ENCODE data around the gene WNT2.

WNT2 gene

GRCh38 chr7:117230276-117231046 is 92.4 kb downstream of the WNT2 start:
- peaks cover 4% of the 10 kb centered on the region for H3K9me3 Mint-ChIP-seq
- DNase-seq (no peak), ATAC-seq (no peak)
- H3K4me3 Mint-ChIP-seq, result no peak overlapping the region
- no peaks in the 10 kb centered on the region for H3K4me1 Mint-ChIP-seq
- H3K27me3 Mint-ChIP-seq, result no peaks in the 10 kb centered on the region
- no peak overlapping the region for H3K27ac Mint-ChIP-seq
- H3K36me3 Mint-ChIP-seq (ENCODE audit: low read depth), result peaks cover 3% of the 10 kb centered on the region

DNA sequence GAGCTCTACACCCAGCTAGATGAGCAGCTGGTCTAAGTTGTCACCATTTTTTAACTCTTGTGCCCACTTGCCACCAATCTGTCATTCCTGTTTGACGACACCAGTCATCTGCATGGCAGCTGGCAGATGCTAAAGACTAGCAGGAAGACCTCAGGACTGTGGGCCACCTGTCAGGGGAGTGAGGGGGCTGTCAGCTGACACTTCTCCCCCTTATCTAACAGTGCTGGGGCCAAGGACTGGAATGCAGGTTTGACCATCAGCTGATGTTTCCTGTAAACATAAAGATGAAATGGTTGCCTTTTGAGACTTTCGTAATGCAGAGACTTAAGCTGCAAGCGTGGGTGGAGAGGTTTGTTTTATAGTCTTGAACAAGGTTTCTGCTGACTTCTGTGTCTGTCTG is 93.5 kb downstream of the WNT2 start:
- Mint-ChIP-seq H3K27ac (no peak overlapping the region), H3K36me3 (ENCODE audit: low read depth) (peaks cover 3% of the 10 kb centered on the region), H3K4me1 (no peaks in the 10 kb centered on the region)

DNA sequence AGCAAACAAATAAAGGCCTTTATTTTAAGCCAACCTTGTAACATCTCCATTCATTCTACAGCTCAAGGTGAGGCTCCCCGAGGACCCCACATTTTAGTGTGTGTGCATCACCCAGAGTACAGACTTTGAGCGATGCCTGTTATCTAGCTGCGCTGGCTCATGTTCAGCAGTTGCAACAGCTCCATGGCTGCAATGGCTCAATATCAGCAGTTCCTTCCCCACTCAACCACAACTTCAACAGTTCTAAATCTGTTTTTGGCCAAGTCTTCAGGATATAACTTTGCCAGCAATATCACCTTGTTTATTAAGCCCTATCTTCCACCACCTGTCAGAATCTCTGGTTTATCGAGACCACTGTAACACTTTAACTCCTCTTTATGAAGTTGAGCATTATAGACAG is 95.8 kb downstream of the WNT2 start:
- DNase-seq (no peak), ATAC-seq (no peak)
- H3K4me3 Mint-ChIP-seq, result no peak overlapping the region
- H3K27me3 Mint-ChIP-seq, result no peaks in the 10 kb centered on the region
- no peaks in the 10 kb centered on the region for H3K4me1 Mint-ChIP-seq
- no peak overlapping the region for H3K27ac Mint-ChIP-seq
- peaks cover 3% of the 10 kb centered on the region for H3K36me3 Mint-ChIP-seq (ENCODE audit: low read depth)
- peaks cover 3% of the 10 kb centered on the region for H3K9me3 Mint-ChIP-seq

More for the DNA sequence above, 93.5 kb downstream of the WNT2 start:
- Mint-ChIP-seq H3K4me3 (no peak overlapping the region), H3K9me3 (peaks cover 4% of the 10 kb centered on the region), H3K27me3 (no peaks in the 10 kb centered on the region)
- no peak for ATAC-seq
- DNase-seq, result no peak

- H3K9me3 Mint-ChIP-seq, result no peaks in the 10 kb centered on the region
- no peak overlapping the region for H3K27ac Mint-ChIP-seq
- no peak overlapping the region for H3K4me3 Mint-ChIP-seq
- no peaks in the 10 kb centered on the region for H3K4me1 Mint-ChIP-seq
- H3K36me3 Mint-ChIP-seq (ENCODE audit: low read depth), result peaks cover 3% of the 10 kb centered on the region
- ATAC-seq (no peak), DNase-seq (no peak)
- no peaks in the 10 kb centered on the region for H3K27me3 Mint-ChIP-seq
Measured at GRCh38 chr7:117225536-117225935, 97.3 kb downstream of the WNT2 start.
